Gastroesophageal sphincter (tissue), 3 donors: ENCODE measurements around the gene CAPS2.

Experiments
- CTCF ChIP-seq, 4 experiments: fragments of 200-600 bp in 2 of 4; fragments of 450-650 bp in 2 of 4; sonication (generic) in 1 of 4; IDR thresholded peaks; one replicate each; pipeline ENCODE4 v1.5.1; 2017 to 2019; ENCODE audit warnings: antibody characterized with exemption in 4 of 4, mild to moderate bottlenecking in 2 of 4, moderate library complexity in 2 of 4
- EP300 ChIP-seq: sonication (generic); formaldehyde crosslinking; IDR thresholded peaks from one replicate; pipeline ENCODE4 v1.6.1; 2017; ENCODE audit warnings: antibody characterized with exemption, mild to moderate bottlenecking
- POLR2A ChIP-seq, 2 donors: fragments of 450-650 bp; IDR thresholded peaks; one replicate each; pipeline ENCODE4 v1.6.1; 2017; ENCODE audit warnings: antibody characterized with exemption in 2 of 2, mild to moderate bottlenecking in 2 of 2, moderate library complexity in 1 of 2
- POLR2AphosphoS5 ChIP-seq: sonication (generic); formaldehyde crosslinking; IDR thresholded peaks from one replicate; pipeline ENCODE4 v1.6.1; 2017; ENCODE audit warnings: antibody characterized with exemption

DNA sequence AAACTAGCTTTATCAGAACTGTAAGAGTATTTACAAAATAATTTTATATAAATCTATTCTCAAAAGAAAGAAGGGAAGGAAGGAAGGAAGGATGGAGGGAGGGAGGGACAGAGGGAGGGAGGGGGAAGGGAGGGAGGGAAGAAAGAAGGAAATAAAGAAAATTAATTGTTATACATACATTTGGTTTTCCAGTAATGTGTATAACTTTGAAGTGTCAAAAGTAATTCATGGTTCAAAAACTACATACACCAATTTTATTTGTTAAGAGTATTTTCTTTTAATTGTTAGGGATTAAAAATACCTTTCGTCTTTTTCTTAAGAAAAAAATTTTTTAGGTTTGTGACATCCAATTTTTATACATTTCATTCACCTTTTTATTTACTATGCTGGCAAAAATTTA lies 103.0 kb downstream of the CAPS2 start:
- no peak for TF ChIP-seq POLR2A (IDR thresholded peaks at IDR 0.05)
- no peak for TF ChIP-seq CTCF (IDR thresholded peaks at IDR 0.05)
- no peak for TF ChIP-seq EP300
- no peak for TF ChIP-seq POLR2AphosphoS5
